Stimulated activated CD4-positive, alpha-beta T cell treated with anti-CD3 and anti-CD28 coated beads, Interleukin-2, amount 100 ng/mL, for 24 hours (primary cell): ENCODE data around the gene CFL1.
"Not testable (repeated sequence)": the region's sequence is repeated elsewhere in the genome, so short reads cannot be mapped to it uniquely, and the experiment has no call there.

Experiments
- DNase-seq, 2 donors: peaks; one replicate each; pipeline ENCODE4 v3.0.0-alpha.2; 2020

CFL1 gene

DNA sequence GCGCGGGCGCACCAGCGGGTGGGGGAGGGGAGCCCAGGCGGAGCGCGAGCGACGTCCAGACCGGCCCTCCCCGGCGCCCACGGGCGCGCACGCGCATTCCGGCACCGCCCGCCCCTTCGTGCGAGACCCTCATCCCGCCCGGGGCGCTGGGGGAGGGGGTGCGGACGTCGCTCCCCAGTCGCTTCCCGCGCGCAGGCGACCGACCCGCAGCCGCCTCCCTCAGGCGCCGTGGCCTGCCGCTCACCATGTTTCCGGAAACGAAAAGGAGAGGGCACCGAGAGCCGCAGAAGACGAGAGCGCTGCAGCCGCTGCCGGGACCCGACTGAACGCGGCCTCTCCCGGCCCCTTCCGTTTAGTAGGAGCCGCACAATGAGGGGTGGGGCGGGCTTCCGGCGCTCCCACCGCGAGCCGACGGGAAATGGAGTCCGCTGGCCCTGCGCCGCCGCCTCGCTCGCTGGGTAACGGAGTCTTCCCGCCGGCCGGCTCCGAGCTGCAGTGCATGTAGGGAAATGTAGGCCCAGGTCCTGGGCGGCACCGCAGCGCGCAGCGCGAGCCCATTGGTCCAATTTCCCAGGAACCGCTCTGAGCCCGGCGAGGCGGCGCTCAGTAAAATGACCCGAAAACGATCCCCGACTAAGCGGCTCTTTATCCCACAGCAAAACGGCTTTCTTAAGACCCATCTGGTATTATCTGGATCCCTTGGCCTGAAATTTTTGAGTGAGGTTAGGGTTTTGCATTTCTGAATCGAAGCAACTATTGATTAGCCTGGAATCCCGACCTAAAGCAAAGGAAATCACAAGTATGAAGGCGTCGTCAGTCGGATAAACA lies at the start of gene CFL1:
Gene CFL1, minus strand, starts transcription at position 328 of the 828 bp plus-strand sequence. Its CDS starts 81 bp downstream, at position 247.
- peak; percentile 96 to 97 for DNase-seq

DNA sequence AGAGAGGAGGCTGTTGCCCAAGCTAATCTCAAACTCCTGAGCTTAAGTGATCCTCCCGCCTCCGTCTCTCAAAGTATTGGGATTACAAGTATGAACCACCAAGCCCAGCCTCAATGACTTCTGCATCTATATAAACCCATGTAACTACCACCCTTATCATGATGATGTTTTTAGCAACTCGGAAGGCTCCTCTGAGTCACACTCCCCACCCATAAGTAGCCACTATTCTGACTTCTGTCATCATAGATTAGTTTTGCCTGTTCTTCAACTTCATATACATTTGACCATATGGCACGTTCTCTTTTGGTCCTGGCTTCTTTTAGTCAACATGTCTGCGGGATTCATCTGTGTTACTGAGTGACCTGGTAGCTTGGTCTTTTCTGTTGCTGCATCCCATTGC lies 48.6 kb upstream of the CFL1 start:
- no peak for DNase-seq

DNA sequence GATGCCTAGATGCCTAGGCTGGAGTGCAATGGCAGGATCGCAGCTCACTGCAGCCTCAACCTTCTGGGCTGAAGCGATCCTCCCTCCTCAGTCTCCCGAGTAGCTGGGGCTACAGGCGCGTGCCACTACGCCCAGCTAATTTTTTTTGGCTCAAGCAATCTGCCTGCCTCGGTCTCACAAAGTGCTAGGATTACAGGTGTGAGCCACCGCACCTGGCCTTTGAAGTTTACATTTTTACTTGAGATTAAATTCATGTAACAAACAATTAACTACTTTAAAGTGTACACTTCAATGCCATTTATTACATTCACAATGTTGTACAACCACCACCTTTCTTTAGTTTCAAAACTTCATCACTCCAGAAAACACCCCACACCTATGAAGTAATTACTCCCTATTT lies 45.7 kb upstream of the CFL1 start:
- no peak for DNase-seq

DNA sequence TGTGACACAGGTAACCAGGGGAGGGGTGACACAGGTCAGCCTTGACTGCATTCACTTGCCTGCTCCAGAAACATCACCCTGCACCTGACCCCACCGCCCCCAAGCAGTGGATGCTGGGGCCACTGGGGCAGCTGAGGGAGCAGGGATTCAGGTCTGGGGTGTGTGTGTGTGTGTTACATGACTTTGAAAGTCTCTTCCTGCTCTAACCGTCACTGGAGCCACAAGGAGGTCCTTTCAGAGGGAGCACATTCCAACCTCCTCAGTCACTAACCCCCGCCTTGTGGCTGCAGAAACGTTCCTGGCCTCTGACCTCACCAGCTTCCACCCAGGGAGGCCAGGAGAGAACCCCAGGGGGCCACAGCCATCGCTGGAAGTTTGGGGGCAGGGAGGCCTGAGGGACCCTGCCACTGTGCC lies 45.1 kb upstream of the CFL1 start:
- DNase-seq, result no peak

DNA sequence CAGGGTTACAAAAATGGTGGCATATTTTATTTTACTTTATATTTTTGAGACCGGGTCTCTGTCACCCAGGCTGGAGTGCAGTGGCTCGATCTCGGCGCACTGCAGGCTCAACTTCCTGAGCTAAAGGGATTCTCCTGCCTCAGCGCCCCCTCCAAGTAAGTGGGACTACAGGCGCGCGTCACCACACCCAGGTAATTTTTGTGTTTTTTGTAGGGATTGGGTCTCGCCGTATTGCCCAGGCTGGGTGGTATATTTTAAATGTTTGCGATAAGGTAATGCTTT lies 42.9 kb upstream of the CFL1 start:
- no peak for DNase-seq

DNA sequence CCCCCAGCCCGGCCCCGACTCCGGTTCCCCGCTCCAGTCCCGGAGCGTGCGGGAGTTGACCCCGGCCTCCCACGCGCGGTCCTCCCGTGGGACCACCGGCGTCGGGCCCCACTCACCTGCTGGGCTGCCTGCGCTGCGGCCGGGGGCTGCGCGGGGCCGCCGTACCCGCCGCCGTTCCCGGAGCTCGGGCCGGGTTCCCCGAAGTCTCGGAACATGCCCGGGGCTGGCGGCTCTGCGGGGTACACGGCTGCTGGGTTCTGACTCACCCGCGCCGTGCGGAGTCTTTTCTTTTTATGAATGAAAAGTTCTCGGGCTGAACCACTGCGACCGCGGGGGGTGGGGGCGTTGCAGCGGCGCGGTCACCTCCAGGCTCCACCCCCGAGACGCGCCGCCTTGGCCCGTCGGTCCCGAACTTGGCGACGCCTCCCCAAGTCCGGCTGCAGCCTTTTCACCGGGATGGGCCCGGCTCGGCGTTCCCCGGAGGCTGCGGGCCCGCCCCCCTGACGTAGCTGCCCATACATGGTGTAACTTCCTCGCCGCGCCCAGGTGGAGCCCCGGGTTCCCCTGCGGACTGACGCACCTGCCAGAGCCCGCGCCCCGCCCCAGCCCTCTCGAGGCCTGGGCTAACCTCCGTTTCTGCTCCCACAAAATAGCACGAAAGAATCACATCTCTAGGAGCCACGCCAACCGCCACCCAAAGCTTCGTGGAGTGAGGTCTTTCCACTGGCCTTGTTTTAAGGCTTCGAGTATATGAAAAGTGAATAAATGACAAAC lies 42.3 kb upstream of the CFL1 start, which contains the start of gene FOSL1:
Gene FOSL1, minus strand, starts transcription at position 264 of the 774 bp plus-strand sequence. Its CDS starts 49 bp downstream, at position 215.
- DNase-seq, result peak; percentile 94 to 97

DNA sequence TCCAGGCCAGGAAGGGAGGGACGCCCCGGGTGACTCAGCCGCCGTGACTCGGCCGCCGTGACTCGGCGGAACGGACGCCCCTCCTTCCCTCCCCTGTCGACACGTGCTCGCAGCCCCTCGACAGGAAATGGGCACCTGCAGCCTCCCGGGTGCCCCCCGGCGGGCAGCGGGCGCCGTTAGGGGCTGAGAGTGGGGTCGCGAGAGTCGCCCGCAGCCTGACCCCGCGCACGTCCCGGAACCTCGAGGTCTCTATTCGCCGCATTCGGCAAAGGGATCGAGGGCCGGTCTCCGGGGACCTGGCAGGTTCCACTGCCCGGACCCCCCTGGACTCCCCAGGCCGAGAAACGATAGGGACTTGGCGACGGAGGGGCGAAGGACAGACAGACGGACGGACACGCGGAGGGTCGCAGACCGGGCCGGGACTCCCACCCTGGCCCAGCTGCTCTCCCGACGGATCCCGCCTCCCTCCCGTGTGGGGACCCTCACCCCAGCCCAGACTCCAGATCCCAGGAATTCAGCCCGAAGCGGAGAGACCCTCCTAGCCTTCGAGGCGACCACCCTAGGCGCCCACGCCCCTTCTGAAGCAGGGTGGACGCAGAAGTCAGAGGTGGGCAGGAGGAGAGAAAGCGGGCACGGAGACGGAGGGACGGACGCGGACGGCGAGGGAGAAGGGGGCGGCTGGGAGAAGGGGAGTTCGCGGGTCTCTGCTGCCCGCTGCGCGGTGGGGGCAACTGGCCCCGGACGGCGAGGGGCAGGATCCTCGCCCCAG lies 41.6 kb upstream of the CFL1 start:
- peak; percentile 79 to 85 for DNase-seq

DNA sequence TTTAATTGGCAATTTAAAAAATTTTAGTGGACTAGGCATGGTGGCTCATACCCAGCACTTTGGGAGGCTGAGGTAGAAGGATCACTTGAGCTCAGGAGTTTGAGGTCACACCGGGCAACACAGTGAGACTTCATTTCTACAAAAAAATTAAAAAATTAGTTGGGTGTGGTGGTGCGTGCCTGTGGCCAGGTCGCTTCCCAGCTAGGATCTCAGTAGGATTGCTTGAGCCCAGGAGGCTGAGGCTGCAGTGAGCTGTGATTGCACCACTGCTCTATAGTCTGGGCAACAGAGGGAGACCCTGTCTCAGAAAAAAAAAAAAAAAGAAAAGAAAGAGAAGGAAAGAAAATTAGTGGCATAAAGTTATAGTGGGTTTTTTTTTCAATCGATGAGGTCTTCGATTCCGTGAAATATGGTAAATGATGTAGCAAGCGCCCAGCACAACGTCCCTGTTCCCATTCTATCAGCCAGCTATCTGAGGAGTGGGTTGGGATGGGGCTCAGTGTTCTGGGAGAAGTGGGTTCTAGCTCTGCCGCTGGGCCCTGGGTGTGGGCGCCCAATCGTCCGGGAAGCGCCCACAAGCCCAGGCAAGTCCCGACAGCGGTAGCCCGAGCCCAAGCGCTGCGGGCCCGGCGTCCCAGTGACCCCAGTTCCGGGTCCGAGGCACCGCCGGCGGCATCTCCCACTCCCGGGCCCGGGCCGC lies 40.8 kb upstream of the CFL1 start:
- no peak for DNase-seq

DNA sequence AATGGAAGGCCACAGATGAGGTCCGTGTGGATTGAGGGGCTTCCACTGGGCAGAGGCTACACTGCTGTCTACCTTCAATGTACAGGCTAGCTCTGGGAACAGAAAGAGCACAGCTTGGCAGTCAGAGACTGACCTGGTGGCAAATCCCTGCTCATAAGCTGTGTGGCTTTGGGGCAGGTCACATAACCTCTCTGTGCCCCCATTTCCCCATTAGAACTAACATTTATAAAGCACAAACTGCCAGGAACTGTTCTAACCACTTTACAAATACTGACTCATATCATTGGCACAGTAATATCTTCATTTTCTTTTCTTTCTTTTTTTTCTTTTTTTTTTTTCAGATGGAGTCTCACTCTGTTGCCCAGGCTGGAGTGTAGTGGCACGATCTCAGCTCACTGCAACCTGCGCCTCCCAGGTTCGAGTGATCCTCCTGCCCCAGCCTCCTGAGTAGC lies 39.1 kb upstream of the CFL1 start:
- DNase-seq, result no peak

DNA sequence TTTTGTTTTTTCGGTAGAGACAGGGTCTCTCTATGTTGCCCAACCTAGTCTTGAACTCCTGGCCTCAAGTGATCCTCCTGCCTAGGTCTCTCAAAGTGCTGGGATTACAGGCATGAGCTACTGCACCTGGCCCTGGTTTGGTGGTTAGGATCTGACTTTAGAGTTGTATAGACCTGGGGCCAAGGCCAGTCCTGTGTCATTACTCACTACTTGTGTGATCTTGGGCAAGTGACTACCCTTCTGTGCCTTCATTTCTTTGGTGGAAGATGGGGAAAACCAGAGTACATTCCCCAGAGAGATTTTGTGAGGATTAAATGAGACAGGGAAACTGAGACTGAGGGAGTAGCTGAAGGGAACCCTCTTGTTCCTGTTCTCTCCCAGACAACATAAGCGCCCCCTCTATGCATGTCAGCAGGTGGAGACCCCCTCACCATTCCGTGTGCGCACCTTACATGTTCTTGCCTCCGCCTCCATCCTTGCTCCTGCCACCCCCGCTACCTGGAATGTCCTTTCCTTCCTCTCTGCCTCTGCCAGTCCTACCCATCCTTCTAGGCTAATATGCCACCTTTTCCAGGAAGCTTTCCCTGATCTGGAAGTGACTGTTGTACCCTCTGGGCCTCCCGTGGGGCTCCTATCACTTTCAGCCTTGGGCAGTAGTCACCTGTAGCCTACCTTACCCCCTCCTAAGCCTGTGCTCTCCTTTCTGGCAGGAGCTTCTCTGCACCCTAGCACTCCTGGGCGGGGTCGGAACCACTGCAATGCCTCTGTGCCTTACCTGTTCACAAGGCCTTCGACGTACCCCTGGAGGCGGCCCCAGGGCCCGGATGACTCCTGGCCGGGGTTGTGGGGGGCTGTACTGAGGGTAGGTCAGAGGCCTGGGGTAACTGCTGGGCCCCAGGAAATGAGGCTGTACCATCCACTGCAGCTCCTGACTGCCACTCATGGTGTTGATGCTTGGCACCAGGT lies 38.3 kb upstream of the CFL1 start:
- DNase-seq, result no peak

DNA sequence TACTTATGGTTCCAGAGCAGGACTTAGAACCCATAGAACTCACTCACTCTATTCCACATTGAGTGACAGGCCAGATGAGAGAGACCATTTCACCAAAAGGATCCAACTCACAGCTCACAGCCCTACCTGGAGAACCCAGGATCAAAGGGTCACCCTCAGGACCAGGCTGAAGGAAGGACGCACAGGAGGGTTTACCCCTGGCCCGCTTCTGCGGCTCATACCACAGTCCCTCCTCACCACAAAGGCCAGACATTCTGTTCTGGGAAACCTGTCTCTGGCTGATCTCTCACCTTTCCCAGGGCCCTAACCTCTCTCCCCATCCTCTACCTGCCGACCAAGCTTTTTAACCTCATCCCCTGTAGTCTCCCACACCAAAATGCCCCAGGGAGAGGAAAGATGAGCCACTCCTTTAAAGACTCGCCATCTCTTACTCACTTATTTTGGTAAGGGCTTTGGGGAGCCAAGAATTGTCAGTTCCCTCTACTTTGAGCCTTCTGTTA lies 37.6 kb upstream of the CFL1 start:
- DNase-seq, result no peak

DNA sequence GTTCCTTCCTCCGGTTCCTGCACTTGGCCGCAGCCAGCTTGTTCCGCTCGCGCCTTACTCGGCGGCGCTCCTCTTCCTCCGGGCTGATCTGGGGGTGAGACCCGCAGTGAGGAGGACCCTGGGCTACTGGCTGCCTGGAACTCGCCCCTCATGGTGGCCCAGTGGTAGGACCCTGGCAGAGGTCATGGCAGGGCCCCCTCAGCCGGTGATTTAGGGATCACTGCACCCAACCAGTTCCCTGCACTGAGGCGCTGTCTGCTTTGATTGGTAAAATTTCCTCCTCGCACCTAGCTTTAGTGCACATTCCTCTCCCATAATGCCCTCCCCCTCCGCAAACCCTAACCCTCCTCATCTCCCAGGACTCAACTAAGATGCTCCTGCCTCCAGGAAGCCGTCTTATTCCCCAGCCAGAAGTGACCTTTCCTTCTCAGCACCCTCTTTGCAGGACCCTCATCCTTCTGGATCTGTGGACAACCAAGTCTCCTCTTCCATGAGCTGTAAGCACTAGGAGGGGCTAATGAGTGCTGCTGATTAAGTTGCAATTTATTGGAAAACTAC lies 36.1 kb upstream of the CFL1 start:
- DNase-seq, result no peak

DNA sequence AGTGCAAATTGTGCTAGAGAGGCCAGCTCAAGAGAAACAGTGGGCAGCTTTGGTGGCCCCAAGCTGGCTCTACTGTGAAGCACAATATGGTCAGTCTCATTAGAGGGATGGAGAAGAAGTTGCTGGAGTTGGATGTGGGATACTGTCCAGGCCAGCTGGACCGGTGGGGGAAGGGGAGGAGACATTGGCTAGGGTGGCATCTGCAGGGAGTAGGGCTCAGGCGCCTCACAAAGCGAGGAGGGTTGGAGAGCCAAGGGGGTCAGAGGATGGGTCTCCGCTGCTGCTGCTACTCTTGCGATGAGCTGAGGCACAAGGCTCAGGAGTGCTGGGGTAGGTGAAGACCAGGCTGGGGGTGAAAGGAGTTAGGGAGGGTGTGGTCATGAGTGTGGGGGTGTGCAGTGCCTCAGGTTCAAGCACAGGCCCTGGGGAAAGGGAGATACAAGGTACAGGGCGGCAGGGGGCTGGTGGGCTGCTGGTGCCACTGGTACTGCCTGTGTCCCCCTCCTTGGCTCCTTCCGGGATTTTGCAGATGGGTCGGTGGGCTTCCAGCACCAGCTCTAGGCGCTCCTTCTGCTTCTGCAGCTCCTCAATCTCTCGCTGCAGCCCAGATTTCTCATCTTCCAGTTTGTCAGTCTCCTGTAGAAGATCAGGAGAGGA lies 34.8 kb upstream of the CFL1 start:
- DNase-seq, result no peak

DNA sequence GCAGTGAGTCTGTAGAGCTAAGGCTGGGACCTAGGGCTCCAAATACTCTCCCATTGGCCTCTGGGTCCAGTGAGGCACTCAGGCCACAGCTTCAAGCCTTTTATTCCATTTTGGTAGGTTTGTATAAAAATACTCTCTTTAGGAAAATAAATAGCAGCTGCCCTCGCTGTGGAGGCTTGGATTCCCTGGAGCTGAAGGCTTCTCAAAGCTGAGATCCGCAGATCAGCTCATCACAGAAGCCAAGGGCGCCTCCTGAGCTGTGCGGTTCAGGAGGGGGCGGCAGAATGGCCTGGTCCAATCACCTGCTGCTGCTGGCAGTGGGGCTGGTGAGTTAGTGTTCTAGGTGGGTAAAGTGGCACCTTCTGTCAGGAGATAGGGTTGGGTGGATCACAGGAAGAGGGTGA lies 34.2 kb upstream of the CFL1 start:
- DNase-seq, result not testable (repeated sequence)

DNA sequence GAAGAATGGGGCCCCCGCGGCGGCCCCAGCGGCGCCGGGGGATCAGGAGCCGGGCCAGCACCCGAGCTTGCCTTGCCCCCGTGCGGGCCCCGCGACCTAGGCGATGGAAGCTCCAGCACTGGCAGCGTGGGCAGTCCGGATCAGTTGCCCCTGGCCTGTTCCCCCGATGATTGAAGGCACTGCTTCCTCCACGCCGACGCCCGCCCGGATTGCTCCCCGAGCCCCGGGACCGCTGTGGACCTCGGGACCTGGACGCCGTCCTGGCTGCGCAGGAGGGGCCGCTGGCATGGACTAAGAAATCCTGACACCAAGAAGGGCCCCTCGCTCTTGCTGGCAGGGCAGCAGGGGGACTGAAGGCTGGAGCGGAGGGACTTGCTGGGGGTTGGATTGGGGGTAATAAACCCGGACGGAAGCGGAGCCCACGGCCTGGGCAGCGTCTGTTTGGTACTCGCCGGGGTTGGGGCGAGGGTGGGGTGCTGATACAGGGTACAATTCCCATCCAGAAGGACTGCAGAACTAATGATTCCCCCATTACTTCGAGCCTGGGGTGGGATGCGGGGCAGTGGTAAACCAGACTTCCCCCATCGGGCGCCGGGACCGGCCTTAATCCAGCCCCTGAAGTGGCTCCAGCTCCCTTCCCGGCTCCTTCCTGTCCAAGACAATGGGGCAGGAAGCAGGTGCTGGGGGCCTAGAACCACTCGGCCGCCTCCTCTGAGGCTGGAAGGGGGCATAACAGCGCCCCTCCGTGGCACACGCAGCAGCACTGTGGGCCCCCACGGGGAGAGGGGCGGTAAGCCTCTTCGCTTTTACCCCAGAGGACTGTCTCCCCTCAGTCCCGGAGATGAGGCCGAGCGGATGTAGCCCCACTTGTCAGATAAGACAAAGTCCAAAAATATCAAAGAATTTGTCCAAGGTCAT lies 33.5 kb upstream of the CFL1 start:
- DNase-seq, result peak; percentile 46 to 62

DNA sequence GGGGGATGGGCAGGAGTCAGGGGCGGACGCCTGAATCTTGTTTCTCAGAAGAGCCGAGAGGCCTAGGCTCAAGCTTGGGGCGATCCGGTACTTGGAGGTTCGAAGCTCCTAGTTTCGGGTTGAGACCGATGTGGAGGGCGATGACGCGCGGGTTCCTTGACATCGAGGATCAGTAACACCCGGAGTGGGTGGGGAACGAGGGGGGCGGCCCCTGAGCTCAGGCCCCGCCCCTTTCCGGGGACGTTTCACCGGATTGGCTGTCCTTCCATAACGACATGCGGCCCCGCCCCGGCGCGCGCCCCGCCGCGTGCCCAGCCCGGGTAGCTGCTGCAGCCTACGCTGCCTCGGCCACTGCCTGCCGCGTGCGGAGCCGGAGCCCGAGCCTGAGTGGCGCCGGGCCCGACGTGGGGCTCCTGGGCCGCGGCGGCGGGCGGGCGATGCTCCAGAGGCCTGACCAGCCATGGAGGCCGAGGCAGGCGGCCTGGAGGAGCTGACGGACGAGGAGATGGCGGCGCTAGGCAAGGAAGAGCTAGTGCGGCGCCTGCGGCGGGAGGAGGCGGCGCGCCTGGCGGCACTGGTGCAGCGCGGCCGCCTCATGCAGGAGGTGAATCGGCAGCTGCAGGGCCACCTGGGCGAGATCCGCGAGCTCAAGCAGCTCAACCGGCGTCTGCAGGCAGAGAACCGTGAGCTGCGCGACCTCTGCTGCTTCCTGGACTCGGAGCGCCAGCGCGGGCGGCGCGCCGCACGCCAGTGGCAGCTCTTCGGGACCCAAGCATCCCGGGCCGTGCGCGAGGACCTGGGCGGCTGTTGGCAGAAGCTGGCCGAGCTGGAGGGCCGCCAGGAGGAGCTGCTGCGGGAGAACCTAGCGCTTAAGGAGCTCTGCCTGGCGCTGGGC lies 32.6 kb upstream of the CFL1 start, which contains the start of gene CCDC85B:
Gene CCDC85B, plus strand, starts transcription at position 350 of the 895 bp plus-strand sequence. Its CDS starts 111 bp downstream, at position 461.
- peak; percentile 98 to 99 for DNase-seq

DNA sequence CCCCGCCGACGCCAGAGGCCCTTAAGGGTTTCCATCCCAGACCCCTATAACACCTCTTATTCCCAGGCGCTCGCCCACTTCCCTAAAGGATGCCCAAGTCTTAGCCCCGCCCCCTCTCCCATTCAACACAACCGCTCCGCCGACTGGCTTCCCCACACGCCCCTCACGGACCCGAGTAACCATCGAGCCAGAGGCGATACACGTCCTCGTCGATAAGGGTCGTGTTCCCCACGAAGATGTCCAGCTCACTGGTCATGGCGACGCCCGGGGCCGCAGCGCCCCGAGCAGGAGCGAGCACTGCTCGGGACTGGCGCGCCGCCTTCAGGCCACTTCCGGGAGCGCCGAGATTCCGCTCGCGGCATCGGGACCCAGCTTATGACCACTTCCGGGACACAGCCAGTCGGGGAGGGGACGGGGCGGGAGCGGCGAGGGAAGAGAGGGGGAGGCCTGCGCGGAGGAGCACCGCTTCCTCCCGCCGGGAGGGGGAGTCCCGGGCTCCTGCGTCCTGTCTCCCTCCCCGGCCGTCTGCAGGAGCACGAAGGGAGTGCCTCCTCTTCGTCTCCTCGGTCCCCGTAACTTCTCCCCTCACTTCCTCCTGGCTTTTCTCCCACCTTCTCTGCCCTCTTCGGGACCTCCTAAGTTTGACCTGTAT lies 30.3 kb upstream of the CFL1 start, which contains the start of gene FIBP:
Gene FIBP, minus strand, starts transcription at position 309 of the 652 bp plus-strand sequence. Its CDS starts 53 bp downstream, at position 256.
- DNase-seq, result peak; percentile 97 to 98
